ENCODE results near the gene RBBP8NL.
"Not testable (repeated sequence)": the region's sequence is repeated elsewhere in the genome, so short reads cannot be mapped to it uniquely, and the experiment has no call there.

Gene RBBP8NL

GRCh38 chr20:62439218-62439617 lies 11.9 kb upstream of the RBBP8NL start:
- DNase-seq, result no peak

- DNase-seq, result no peak
Measured at GRCh38 chr20:62437927-62438326, 10.6 kb upstream of the RBBP8NL start.

DNA sequence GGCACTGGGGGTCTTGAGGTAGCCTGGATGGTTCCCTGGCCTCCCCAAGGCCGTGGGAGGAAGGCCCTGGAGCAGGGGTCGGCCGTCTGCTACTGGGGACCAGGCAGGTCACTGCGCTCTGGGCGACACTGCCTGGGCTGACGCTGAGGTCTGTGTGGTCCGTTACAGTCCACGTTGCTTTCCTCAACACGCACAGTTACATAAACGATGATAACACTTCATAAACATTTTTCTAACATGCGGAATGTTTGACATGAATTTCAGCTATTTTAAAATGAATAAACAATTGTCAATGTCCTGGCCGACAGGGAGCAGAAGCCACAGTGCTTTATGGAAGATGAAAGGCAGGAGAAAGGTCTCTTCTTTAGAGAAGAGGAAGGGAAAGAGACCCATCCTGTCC lies 10.2 kb upstream of the RBBP8NL start:
- no peak for DNase-seq

DNA sequence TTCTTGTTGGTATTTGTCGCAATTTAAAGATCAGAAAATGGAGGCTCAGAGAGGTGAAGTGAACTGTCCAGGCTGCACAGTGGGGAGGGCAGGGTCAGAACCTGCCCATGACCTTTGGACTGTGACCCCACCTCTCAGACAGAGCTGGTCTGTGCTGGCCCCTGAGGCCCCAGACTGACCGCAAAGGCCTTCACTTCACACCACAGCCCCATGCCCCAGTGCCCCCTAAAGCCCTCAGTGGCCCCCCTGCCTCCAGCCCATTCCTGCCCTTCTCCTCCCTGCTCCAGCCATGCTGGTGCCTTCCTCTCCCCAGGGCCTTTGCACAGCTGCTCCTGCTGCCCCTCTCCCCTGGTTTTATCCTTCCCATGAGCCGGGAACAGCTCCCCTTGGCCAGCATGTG lies 9.4 kb upstream of the RBBP8NL start:
- DNase-seq, result no peak

- no peak for DNase-seq
Measured at GRCh38 chr20:62433658-62434497, 6.5 kb upstream of the RBBP8NL start.

DNA sequence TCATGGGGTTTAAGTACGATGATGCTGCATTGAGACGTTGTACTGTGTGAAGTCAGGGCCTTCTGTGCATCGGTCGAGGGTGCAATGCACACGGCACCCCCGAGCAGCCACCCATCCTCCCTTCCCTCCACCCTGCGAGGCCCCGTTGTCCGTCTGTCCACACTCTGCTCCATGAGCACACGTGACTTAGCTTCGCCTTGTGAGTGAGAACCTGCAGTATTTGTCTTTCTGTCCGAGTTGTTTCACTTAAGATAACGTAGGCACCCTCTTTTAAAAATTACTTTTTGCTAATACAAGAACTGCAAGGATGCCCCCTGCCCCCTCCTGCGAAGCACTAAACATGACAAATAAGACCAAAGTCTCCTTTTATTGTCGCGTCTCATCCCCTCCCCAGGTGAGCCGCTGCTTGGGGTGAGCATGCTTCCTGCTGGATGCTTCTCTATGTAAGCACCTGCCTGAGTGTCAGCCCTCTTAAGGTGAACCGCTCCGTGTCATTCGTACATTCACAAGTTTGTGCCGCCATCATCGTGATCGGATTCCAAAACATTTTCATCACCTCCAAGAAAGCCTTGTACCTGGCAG lies 3.6 kb upstream of the RBBP8NL start:
- DNase-seq, result no peak

DNA sequence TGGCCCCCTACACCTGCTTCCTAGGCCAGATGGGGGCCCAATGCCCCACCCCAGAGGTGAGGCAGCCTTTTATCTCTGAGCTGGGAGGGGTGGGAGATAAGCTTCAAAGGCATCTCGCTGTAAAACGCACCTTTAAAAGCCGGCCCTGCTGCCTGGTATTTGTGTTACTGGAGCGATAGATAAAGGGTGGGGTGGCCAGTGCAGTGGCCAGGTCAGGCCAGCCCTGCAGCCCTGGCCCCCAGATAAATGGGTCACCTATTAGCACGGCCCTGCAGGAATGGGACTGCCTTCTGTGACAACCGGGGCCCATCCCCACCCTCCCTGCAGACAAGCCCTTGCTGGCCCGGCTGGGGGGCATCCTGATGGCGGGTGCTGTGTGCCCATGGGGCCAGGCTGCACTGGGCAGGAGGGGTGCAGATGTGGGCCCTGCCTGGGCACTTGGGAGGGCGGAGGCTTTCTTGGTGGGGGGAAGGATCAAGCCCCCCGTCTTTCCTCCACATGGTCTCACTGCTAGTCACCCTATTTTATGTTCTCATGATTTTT lies 3.0 kb upstream of the RBBP8NL start:
- DNase-seq, result no peak

DNA sequence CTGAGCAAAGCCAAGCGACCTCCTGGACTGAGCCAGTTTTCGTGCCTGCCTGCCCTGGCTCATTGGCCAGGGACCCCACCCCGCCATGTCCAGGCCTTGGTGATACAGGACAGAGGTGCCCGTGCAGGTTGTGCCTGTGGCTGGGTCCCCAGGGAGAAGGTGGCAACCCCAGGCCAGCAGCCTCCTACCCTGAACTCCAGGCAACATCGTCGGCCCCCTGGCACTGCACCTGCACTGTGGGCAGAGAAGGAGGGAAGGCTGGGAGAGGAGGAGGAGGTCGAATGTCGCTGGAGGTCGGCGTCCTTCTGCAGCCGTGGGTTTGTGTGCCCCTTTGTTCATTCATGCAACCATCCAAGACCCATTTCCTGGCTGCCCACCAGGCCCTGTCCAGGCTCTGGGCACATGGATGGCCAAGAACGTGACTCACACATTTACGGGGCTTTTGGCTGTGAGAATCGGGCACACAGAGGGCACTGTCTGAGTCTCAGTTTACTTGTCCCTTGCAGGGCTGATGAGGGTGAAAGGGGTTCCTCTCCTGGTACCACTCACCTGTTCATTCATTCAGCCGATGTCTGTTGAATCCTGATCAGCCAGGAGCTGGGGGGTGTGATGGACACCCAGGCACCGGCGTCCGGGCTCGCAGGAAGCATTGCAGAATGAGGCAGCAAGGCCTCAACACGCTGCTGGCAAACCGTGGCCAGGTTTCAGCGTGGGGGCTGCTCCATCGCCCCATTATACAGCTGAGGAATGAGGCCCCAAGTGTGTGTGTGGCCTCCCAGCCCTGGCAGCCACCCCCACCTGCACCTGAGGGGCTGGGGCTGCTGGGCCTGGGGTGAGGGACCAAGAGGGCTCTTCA lies 2.3 kb upstream of the RBBP8NL start:
- DNase-seq, result no peak

- DNase-seq, result peak; percentile 19
Measured at GRCh38 chr20:62428396-62429295, 1.3 kb upstream of the RBBP8NL start.

- no peak for DNase-seq
Measured at GRCh38 chr20:62428002-62428372, 648 bp upstream of the RBBP8NL start.

DNA sequence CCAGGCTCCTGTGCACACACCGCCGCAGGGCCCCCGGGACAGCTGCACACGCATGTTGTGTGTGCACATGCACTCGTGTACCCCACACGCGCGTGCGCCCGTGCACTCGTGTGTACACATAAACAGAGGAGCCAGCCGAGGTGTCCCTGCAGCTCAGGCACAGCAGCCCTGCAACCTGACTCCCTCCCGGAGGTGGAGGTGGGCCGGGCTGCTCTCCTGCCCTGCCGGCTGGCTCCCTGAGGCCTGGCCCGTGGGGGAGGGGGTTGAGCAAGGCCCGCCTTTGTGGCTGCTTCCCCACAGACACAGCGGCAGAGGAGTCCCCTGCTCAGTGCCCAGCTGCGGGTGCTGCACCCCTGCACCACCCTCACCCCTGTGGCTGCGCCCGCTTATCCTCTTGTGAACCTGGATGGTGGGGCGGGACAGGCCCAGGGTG lies 624 bp downstream of the RBBP8NL start:
- no peak for DNase-seq

- not testable (repeated sequence) for DNase-seq
Measured at GRCh38 chr20:62426059-62426348, 1.3 kb downstream of the RBBP8NL start.

- DNase-seq, result no peak
Measured at GRCh38 chr20:62425281-62426058, 1.9 kb downstream of the RBBP8NL start.

GRCh38 chr20:62424249-62425107 lies 2.9 kb downstream of the RBBP8NL start:
- no peak for DNase-seq

GRCh38 chr20:62423326-62423706 lies 4.0 kb downstream of the RBBP8NL start:
- peak; percentile 61 for DNase-seq

GRCh38 chr20:62422636-62423325 lies 4.6 kb downstream of the RBBP8NL start:
- DNase-seq, result no peak

- DNase-seq, result no peak
Measured at GRCh38 chr20:62421716-62421990, 5.7 kb downstream of the RBBP8NL start.

GRCh38 chr20:62420846-62421715 lies 6.3 kb downstream of the RBBP8NL start:
- no peak for DNase-seq

GRCh38 chr20:62419759-62420158 lies 7.6 kb downstream of the RBBP8NL start:
- DNase-seq, result no peak

Measured in NCI-H82 (cell line).